HepG2 (cell line): ENCODE data around the gene CPSF7. TPM values are rescaled to one million over a fixed set of nuclear protein-coding genes. Genes with fewer than 3 reads are reported as not detected.

Source experiments
- U2AF2 ChIP-seq: fragments of 200-400 bp; formaldehyde crosslinking; IDR thresholded peaks from 2 replicates; pipeline ENCODE4 v1.6.1; 2017; ENCODE audit warnings: low read depth, mild to moderate bottlenecking, low read length
- ZNF207 ChIP-seq: fragments of 450-650 bp; IDR thresholded peaks from 2 replicates; pipeline ENCODE4 v1.6.1; 2016; ENCODE audit warnings: antibody characterized with exemption, borderline replicate concordance
- ZNF646 ChIP-seq: sonication (generic); formaldehyde crosslinking; IDR thresholded peaks from 2 replicates; pipeline ENCODE4 v1.9.0; 2021; ENCODE audit warnings: mild to moderate bottlenecking, missing genetic modification reagents
- polyA plus RNA-seq, 8 experiments: library from polyadenylated mRNA; depleted of rRNA in 3 of 8; stranded (reverse) in 7 of 8; unstranded in 1 of 8; fragments of >200 nt; fragmentation: Illumina TruSeq in 4 of 8; extraction: Trizol in 4 of 8; gene quantifications; 2 replicates each; pipeline versions ENCODE4 v1.2.1 to v1.2.3, GENCODE V29; 2011 to 2016; ENCODE audit warnings: low read depth in 4 of 8, missing spikeins in 1 of 8, mixed read lengths in 1 of 8; ENCODE audit not compliant: insufficient read depth in 1 of 8
- total RNA-seq, 5 experiments: library from RNA; depleted of rRNA; stranded (reverse); fragments of >200 nt; fragmentation: Illumina TruSeq; extraction: Trizol; gene quantifications; 2 replicates each; pipeline ENCODE4 v1.2.3, GENCODE V29; 2016; ENCODE audit warnings: low read depth in 1 of 5
- TF ChIP-seq, protein P1 (sequence below): sonication (generic); formaldehyde crosslinking; IDR thresholded peaks from 2 replicates; pipeline ENCODE4 v1.4.0; 2020; ENCODE audit warnings: missing genetic modification reagents, borderline replicate concordance

The CPSF7 gene
- total and polyA plus RNA-seq, 2 of the 13 experiments (the other 11 are each of a cell fraction or from before 2014, with no cell fraction given): 34.1 to 36.8 TPM

DNA sequence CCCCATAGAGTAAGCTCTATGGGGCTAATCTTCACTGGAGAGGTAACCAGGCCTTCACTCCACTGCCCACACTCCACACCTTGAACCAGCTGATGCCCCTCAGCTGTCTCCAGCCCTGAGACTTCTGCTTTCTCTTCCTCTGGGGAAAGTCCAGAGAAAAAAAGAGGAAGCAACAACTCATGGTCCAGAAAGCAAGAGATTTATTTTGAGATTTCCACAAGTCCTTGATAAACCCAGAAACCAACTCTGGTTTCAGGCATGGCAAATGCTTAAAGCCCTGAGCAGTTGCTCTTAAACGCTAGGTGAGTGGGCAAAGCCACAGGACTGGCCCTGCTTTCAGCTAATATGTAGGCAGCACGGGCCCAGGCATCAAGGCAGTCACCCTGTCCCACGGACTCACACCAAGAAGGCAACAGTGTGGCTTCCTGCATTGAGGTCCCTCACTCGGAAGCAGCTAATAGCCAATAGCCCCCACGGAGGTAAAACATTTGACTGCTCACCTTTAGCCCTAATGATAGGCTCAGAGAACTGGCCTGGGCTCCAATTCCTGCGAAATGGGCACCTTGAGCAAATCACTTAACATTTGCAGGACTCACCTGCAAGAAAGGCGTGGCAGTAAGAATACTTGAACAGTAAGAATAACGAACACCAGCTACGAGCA, 72.4 kb downstream of the CPSF7 start (continued):
- no peak for TF ChIP-seq ZNF646
- TF ChIP-seq, protein P1, sequence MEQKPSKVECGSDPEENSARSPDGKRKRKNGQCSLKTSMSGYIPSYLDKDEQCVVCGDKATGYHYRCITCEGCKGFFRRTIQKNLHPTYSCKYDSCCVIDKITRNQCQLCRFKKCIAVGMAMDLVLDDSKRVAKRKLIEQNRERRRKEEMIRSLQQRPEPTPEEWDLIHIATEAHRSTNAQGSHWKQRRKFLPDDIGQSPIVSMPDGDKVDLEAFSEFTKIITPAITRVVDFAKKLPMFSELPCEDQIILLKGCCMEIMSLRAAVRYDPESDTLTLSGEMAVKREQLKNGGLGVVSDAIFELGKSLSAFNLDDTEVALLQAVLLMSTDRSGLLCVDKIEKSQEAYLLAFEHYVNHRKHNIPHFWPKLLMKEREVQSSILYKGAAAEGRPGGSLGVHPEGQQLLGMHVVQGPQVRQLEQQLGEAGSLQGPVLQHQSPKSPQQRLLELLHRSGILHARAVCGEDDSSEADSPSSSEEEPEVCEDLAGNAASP (CRISPR knock-in tag): no peak
- no peak for TF ChIP-seq U2AF2
- no peak for TF ChIP-seq ZNF207
